Measurements from ENCODE around the gene LRP1B.
"Not testable (repeated sequence)": the region's sequence is repeated elsewhere in the genome, so short reads cannot be mapped to it uniquely, and the experiment has no call there.

Gene LRP1B

DNA sequence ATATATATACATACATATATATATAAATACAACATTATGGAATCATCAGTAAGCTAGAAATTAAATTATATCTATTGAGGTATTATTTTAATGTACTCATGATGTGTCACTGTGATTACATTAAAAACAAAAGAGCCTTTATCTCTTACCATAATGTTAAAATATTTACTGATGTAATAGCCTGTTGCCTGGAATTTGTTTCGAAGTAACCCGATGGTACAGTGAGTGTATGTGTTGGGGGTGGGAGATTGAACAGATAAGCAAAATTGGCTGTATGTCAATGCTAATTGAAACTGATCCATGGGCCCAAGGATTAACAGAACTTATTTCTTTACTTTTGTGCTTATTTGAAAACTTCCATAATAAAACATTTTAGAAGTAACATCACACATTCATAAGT is 1473.2 kb downstream of the LRP1B start:
- DNase-seq (ENCODE audit: extremely low read depth, low read depth): no peak
- TF ChIP-seq, protein P1, sequence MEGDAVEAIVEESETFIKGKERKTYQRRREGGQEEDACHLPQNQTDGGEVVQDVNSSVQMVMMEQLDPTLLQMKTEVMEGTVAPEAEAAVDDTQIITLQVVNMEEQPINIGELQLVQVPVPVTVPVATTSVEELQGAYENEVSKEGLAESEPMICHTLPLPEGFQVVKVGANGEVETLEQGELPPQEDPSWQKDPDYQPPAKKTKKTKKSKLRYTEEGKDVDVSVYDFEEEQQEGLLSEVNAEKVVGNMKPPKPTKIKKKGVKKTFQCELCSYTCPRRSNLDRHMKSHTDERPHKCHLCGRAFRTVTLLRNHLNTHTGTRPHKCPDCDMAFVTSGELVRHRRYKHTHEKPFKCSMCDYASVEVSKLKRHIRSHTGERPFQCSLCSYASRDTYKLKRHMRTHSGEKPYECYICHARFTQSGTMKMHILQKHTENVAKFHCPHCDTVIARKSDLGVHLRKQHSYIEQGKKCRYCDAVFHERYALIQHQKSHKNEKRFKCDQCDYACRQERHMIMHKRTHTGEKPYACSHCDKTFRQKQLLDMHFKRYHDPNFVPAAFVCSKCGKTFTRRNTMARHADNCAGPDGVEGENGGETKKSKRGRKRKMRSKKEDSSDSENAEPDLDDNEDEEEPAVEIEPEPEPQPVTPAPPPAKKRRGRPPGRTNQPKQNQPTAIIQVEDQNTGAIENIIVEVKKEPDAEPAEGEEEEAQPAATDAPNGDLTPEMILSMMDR (IDR thresholded peaks at IDR 0.05; ENCODE audit: low read depth, low read length): no peak

DNA sequence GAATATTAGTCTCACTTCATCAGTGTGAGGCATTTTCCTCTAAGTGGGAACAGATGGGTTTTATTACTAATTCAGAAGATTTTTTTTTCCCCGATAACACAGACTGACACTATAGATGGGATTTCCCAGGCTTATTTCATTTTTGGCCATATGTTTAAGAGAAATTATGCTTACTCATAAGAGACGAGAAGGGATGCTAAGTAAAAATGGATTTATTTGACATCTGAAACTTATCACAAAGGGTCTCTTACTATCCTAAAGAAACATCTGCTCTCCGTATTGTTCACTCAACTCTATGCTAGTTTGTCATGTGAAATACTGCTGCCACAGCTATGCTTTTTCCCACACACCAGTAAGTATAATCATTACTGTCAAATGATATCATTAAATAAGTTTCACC is 1476.3 kb downstream of the LRP1B start:
- DNase-seq (ENCODE audit: extremely low read depth, low read depth): no peak
- TF ChIP-seq, protein P1 (IDR thresholded peaks at IDR 0.05; ENCODE audit: low read depth, low read length): no peak

DNA sequence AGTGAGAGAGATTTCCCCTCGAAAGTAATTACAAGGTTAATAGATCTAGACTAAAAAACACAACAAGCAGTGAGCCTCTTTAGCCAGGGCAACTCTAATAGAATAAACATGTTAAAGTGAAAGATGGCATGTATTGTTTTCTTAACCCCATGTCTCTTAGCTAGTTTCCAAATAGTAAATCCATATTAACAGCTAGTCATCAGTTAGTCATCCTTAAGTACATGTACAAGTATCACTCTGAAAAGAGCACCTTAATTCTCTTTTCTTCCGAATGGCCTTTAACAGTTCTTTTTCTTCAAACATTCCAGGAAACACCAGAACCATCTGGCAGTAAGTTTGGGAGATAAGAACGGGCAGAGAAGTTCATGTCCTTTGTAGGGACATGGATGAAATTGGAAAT is 1480.0 kb downstream of the LRP1B start:
- TF ChIP-seq, protein P1 (IDR thresholded peaks at IDR 0.05; ENCODE audit: low read depth, low read length): no peak
- DNase-seq (ENCODE audit: extremely low read depth, low read depth): no peak

DNA sequence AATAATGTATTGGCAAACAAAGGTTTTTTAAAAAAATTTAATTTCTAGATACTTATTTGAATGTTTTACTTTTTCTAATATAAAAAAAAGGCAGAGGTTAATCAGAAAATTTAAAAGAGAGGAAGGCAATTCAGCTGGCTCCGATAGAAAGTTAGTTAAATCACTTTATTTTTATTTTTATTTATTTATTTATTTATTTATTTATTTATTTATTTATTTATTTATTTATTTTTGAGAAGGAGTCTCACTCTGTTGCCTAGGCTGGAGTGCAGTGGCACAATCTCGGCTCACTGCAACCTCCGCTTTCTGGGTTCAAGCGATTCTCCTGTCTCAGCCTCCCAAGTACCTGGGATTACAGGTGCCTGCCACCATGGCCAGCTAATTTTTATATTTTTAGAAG is 1480.7 kb downstream of the LRP1B start:
- DNase-seq (ENCODE audit: extremely low read depth, low read depth): not testable (repeated sequence)

DNA sequence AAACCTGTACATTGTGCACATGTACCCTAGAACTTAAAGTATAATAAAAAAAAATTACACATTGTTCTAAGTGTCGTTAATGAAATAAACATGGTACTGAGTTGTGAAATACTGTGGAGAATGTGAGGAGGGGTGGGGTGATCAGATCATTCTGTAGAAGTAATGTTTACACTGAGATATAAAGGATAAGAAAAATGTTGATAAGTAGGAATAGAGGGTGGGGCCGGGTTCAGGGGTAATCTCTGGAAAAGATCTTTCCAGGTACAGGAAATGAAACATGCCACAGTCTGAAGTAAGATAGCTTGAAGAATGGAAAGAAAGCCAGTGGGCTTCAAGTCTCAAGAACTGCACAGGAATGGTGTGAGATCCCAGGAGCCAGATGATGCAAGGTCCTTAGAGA is 1482.4 kb downstream of the LRP1B start:
- TF ChIP-seq, protein P1 (IDR thresholded peaks at IDR 0.05; ENCODE audit: low read depth, low read length): no peak
- DNase-seq (ENCODE audit: extremely low read depth, low read depth): no peak

DNA sequence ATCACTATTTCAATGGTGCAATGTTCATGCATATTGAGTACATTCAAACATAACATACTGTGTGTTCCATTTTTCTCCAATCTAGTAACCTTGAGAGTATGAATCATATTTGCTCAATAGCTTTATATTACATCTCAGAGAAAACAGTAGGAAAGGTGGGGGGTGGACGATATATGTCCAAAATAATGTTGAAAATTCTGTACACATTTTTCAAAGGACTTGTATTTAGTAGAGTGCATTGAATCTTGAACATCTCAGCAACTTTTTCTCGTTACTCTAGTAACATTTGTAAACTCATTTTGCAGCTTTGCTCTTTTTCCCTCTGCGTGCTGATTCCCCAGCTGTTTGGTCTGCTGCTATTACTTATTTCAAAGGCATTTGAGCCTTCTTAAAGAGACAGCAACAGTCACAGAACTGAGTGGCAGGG is 1487.0 kb downstream of the LRP1B start:
- DNase-seq (ENCODE audit: extremely low read depth, low read depth): no peak
- TF ChIP-seq, protein P1 (IDR thresholded peaks at IDR 0.05; ENCODE audit: low read depth, low read length): no peak

DNA sequence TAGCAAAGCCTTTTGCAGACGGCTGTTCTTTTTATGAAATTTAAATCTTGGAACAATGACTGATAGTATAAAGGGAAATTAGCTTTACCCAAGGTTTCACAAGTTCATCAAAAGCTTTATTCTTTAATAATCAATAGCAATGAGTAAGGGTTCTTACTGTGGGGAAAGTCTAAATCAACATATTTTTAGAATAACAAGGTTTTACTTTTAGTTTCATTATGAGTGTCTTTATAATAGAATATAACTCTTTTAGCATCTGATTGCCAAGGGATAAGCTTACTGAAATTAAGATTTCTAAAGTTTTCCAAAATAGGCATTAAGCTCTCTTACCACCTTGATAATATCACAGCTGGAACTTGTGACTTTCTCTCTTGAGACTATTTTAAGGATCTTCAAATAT is 1489.7 kb downstream of the LRP1B start:
- no peak for DNase-seq (ENCODE audit: extremely low read depth, low read depth)
- TF ChIP-seq, protein P1 (IDR thresholded peaks at IDR 0.05; ENCODE audit: low read depth, low read length): no peak

DNA sequence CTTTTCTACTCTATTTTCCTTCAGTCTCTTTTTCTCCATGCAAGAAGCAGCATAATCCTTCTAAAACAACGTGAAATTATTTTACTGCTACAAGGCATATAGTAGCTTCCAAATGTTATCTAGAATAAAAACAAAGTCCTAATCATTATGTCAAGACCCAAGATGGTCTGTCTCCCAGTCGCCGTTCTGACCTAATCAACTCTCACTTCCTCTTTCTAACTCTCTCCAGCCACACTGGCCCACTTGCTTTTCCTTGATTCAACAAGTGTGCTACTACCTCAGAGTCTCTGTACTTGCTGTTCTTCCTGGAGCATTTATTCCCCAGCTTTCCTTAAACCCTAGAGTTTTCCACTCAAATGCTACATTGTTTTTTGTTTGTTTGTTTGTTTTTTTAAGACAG is 1491.2 kb downstream of the LRP1B start:
- no peak for DNase-seq (ENCODE audit: extremely low read depth, low read depth)
- TF ChIP-seq, protein P1 (IDR thresholded peaks at IDR 0.05; ENCODE audit: low read depth, low read length): no peak

All from AG09319 (cell line).